Stimulated activated CD8-positive, alpha-beta memory T cell treated with anti-CD3 and anti-CD28 coated beads, Interleukin-7, amount 100 ng/mL, for 1 hour (primary cell): ENCODE results near the gene DPAGT1.
"Not testable (repeated sequence)": the region's sequence is repeated elsewhere in the genome, so short reads cannot be mapped to it uniquely, and the experiment has no call there.

Experiments
- DNase-seq, 2 donors: peaks; one replicate each; pipeline ENCODE4 v3.0.0-alpha.2; 2020; ENCODE audit warnings: low read depth in 2 of 2

The DPAGT1 gene

DNA sequence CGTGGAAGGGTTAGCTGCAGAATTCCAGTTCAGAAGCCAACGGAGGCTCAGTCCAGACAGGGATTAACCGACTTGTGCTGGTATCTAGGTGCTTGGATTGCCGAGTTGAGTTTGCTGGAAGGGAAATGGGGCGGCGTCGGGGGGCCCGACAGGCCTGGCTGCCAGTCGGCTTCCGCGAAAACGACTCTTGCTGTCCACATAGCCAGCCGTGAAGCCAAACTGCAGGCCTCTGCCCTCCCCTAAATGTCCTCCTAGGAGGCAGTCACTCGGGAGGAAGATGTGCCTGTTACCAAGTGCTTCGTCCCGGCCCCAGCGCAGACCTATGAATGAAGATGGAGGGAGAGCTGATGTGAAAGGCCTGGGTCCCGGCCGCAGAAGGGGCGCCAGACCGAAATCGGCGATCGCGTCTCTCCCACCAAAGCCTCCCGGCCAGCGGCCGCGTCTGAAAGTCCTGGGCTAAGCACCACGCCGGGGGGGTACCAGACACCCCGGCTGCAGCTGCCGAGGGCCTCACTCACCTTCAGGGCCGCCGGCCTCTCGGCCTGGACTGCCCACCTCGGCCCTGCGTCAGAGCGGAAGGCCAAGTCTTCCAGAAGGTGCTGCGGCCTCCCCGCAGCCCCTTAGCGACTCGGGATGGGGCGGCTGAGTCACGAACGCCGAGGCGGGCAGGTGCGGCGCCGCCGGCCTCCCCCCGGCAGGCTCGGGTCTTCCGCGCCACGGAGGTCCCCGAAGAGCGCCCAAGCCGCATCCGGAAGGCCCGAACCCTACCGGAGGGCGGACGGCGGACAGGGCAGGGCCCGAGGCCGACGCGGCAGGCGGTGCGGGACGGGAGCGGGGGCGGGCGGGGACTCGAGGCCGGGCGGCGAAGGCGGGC is 7.5 kb downstream of the DPAGT1 start:
- DNase-seq: no peak

- no peak for DNase-seq
These were observed 8.5 kb downstream of the DPAGT1 start for GRCh38 chr11:119092880-119093842.

GRCh38 chr11:119091966-119092879 is 9.4 kb downstream of the DPAGT1 start:
- DNase-seq: no peak

- no peak for DNase-seq
These were observed 10.5 kb downstream of the DPAGT1 start for GRCh38 chr11:119091178-119091577.

GRCh38 chr11:119089319-119089718 is 12.3 kb downstream of the DPAGT1 start:
- DNase-seq: no peak

- DNase-seq: no peak
These were observed 13.2 kb downstream of the DPAGT1 start for GRCh38 chr11:119088406-119088805.

DNA sequence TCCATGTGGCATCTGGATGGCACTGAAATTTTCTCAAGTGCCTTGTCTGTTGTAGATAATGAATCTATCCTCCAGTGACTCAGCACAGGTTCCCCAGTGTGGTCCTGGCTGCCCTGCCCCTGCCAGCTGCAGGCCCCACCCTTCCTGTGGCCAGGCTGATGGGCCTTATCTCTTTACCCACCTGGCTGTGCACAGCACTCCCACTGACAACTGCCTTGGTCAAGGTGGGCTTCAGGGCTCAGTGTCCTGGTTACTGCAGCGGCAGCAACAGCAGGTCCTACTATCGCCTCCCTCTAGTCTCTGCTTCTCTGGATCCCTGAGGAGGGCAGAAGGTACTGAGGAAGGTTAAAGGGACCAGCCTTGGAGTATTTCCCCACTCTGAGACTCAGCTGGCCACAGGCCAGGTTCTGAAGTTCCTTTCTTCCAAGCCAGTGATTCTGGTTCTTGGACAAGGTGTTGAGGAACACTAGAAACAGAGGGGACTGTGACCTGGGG is 13.9 kb downstream of the DPAGT1 start:
- no peak for DNase-seq

DNA sequence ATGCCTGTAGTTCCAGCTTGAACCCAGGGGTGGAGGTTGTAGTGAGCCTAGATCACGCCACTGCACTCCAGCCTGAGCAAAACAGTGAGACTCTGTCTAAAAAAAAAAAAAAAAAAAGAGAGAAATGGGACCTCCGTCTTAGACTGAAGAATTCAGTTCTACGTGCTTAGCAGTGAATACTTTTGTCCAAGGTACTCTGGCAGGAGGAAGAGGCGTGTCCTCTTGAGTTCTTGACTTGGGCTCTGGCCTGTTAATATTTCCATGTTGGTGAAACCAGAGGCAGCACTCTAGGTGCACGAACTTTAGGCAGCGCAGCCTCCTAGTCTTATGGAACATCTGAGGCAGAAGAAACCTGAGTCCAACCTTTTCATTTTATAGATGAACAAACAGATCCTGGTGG is 14.5 kb downstream of the DPAGT1 start:
- DNase-seq: no peak

DNA sequence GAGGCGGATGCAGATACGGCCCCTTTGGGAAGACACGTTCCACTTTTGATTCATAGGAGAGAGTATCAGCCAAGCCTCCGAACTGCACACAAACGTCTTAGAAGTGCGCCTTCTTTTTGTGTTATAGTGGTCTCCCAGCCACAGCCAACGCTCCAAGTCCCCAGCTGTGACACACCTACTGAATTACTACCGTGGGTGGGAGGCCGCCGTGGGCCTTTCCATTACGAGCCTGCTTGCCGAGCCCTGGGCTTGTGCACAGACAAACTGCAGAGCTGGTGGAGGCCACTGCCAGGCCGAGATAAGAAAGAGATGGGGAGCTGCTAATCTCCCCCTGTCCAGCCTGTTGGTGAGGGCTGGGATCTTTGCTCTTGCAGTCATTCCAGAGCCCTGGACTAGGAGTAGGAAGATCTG is 16.2 kb downstream of the DPAGT1 start:
- no peak for DNase-seq

GRCh38 chr11:119084663-119085436 is 16.8 kb downstream of the DPAGT1 start, which contains the start of gene HMBS:
HMBS (plus strand) TSS chr11:119084881; CDS start chr11:119085034, 153 bp downstream.
- DNase-seq: peak; percentile 80 to 82

GRCh38 chr11:119081682-119082260 is 19.9 kb downstream of the DPAGT1 start:
- no peak for DNase-seq

DNA sequence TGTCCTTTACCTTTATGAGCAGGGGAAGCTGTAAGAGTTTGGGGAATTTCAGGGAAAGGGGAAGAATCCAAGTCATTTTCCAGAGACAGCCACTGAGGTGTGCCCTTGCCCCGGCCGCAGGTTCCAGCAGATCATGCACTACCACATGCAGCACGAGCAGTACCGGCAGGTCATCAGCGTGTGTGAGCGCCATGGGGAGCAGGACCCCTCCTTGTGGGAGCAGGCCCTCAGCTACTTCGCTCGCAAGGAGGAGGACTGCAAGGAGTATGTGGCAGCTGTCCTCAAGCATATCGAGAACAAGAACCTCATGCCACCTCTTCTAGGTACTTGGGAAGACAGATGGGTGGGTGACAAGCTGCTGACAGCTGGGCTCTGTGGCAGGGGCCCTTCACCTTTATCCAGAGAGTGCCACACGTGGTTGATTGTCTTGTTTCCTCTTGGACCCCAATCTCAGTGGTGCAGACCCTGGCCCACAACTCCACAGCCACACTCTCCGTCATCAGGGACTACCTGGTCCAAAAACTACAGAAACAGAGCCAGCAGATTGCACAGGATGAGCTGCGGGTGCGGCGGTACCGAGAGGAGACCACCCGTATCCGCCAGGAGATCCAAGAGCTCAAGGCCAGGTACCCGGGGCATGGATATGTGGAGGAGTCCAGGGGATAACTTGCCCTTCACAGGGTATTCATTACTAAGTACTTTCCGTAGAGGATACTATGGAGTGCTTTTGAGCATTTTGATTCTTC is 22.8 kb downstream of the DPAGT1 start:
- no peak for DNase-seq

- DNase-seq: no peak
These were observed 23.8 kb downstream of the DPAGT1 start for GRCh38 chr11:119077839-119078238.

- peak; percentile 92 to 96 for DNase-seq
These were observed 34.1 kb downstream of the DPAGT1 start, which contains the start of gene VPS11 for GRCh38 chr11:119067371-119068222. VPS11 (plus strand) TSS chr11:119067818; CDS start chr11:119067824, 6 bp downstream.

GRCh38 chr11:119065369-119065768 is 36.3 kb downstream of the DPAGT1 start:
- DNase-seq: no peak

DNA sequence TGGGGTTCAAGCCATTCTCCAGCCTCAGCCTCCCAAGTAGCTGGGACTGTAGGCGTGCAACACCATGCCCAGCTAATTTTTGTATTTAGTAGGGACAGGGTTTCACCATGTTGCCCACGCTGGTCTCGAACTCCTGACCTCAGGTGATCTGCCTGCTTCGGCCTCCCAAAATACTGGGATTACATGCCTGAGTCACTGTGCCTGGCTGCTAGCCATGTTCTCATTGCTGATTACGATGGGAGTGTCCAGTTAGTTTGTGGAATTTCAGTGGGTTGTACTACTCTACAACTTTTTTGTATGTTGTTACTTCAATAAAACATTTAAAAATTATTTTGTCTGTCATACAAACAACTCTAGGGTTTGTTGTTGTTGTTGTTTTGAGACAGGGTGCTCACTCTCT is 38.9 kb downstream of the DPAGT1 start:
- DNase-seq: no peak

GRCh38 chr11:119061256-119061655 is 40.4 kb downstream of the DPAGT1 start:
- no peak for DNase-seq

GRCh38 chr11:119059128-119059527 is 42.5 kb downstream of the DPAGT1 start:
- DNase-seq: not testable (repeated sequence)
